OCI-LY3 (cell line): Measurements from ENCODE around the gene SLC4A1.

Source experiments
- H2AFZ ChIP-seq: fragments of 200-600, 300-600 bp; shearing (Covaris generic); 2 replicates; pipeline ENCODE4 v1.6.0; 2014; ENCODE audit warnings: antibody characterized with exemption, low read depth, low read length
- H3K27ac ChIP-seq: fragments of 200-600, 300-600 bp; sonication (generic); 2 replicates; pipeline ENCODE4 v1.5.1; 2014; ENCODE audit warnings: mild to moderate bottlenecking, low read length, moderate library complexity, mixed read lengths
- H3K27me3 ChIP-seq: fragments of 200-600, 300-600 bp; sonication (generic); 2 replicates; pipeline ENCODE4 v1.6.1; 2014; ENCODE audit warnings: low read depth, low read length, mixed read lengths
- H3K36me3 ChIP-seq: fragments of 200-600, 300-600 bp; sonication (generic); replicated peaks from 2 replicates; pipeline ENCODE3; 2014; ENCODE audit warnings: low read depth, low read length, mixed read lengths
- H3K4me1 ChIP-seq: fragments of 300-600, 200-600 bp; sonication (generic); 2 replicates; pipeline ENCODE4 v1.6.1; 2014; ENCODE audit warnings: low read length, mixed read lengths
- H3K4me2 ChIP-seq: fragments of 200-600, 300-600 bp; sonication (generic); 2 replicates; pipeline ENCODE4 v1.6.1; 2014; ENCODE audit warnings: low read length, mixed read lengths
- H3K4me3 ChIP-seq: fragments of 300-600, 200-600 bp; sonication (generic); 2 replicates; pipeline ENCODE4 v1.5.1; 2014; ENCODE audit warnings: antibody characterized with exemption, mild to moderate bottlenecking, low read length, moderate library complexity
- H3K79me2 ChIP-seq: fragments of 300-600, 200-600 bp; shearing (Covaris generic); 2 replicates; pipeline ENCODE4 v1.6.1; 2014; ENCODE audit warnings: mild to moderate bottlenecking, low read length, mixed read lengths
- H3K9ac ChIP-seq: fragments of 300-600, 200-600 bp; shearing (Covaris generic); 2 replicates; pipeline ENCODE4 v1.6.0; 2014; ENCODE audit warnings: mild to moderate bottlenecking, low read length, moderate library complexity
- H3K9me3 ChIP-seq: fragments of 200-600, 300-600 bp; shearing (Covaris generic); 2 replicates; pipeline ENCODE4 v1.6.1; 2014; ENCODE audit warnings: low read length, mixed read lengths; ENCODE audit not compliant: insufficient read depth
- H4K20me1 ChIP-seq: fragments of 200-600, 300-600 bp; sonication (generic); 2 replicates; pipeline ENCODE4 v1.6.1; 2016; ENCODE audit warnings: low read length, mixed read lengths; ENCODE audit not compliant: insufficient read depth
- EZH2phosphoT487 ChIP-seq: fragments of 200-600 bp; shearing (Covaris generic); IDR thresholded peaks from 2 replicates; pipeline ENCODE4 v1.6.1; 2018; ENCODE audit warnings: antibody characterized with exemption, mixed run types, low read depth
- TF ChIP-seq, protein P1 (sequence below): fragments of 200-600, 300-600 bp; sonication (generic); IDR thresholded peaks from 2 replicates; pipeline ENCODE4 v1.5.1; 2014; ENCODE audit warnings: antibody characterized with exemption, low read length, low read depth

Gene SLC4A1

GRCh38 chr17:44297975-44298374, 30.0 kb upstream of the SLC4A1 start:
- Histone ChIP-seq H3K4me1 (no peaks in the 10 kb centered on the region), H3K79me2 (no peaks in the 10 kb centered on the region), H3K9me3 (no peaks in the 10 kb centered on the region), H3K4me2 (no peak overlapping the region), H3K27me3 (0 out of 2 replicates have a peak, but pooled peaks cover 7% of the 10 kb centered on the region), H3K27ac (no peak overlapping the region), H2AFZ (no peak overlapping the region), H3K36me3 (no peaks in the 10 kb centered on the region), H3K4me3 (no peak overlapping the region), H4K20me1 (no peaks in the 10 kb centered on the region), H3K9ac (no peak overlapping the region)
- no peak for TF ChIP-seq EZH2phosphoT487
- TF ChIP-seq, protein P1, sequence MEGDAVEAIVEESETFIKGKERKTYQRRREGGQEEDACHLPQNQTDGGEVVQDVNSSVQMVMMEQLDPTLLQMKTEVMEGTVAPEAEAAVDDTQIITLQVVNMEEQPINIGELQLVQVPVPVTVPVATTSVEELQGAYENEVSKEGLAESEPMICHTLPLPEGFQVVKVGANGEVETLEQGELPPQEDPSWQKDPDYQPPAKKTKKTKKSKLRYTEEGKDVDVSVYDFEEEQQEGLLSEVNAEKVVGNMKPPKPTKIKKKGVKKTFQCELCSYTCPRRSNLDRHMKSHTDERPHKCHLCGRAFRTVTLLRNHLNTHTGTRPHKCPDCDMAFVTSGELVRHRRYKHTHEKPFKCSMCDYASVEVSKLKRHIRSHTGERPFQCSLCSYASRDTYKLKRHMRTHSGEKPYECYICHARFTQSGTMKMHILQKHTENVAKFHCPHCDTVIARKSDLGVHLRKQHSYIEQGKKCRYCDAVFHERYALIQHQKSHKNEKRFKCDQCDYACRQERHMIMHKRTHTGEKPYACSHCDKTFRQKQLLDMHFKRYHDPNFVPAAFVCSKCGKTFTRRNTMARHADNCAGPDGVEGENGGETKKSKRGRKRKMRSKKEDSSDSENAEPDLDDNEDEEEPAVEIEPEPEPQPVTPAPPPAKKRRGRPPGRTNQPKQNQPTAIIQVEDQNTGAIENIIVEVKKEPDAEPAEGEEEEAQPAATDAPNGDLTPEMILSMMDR: no peak

- no peak overlapping the region for H3K4me2 ChIP-seq
Observed at GRCh38 chr17:44293509-44294226, 25.7 kb upstream of the SLC4A1 start.

GRCh38 chr17:44287651-44288050, 19.7 kb upstream of the SLC4A1 start:
- peaks cover 6% of the 10 kb centered on the region; the same call in 1 of the 2 replicates for H3K4me1 ChIP-seq
- H2AFZ ChIP-seq: no peak overlapping the region
- no peaks in the 10 kb centered on the region for H3K27me3 ChIP-seq
- H3K79me2 ChIP-seq: no peaks in the 10 kb centered on the region
- H4K20me1 ChIP-seq: no peaks in the 10 kb centered on the region
- H3K4me3 ChIP-seq: no peak overlapping the region
- H3K4me2 ChIP-seq: no peak overlapping the region
- TF ChIP-seq, protein P1: no peak
- TF ChIP-seq EZH2phosphoT487: no peak
- H3K27ac ChIP-seq: no peak overlapping the region
- H3K9me3 ChIP-seq: no peaks in the 10 kb centered on the region
- H3K9ac ChIP-seq: no peak overlapping the region
- no peaks in the 10 kb centered on the region for H3K36me3 ChIP-seq

More at GRCh38 chr17:44293509-44294226, 25.7 kb upstream of the SLC4A1 start:
- no peaks in the 10 kb centered on the region for H3K9me3 ChIP-seq
- TF ChIP-seq, protein P1: no peak
- no peak for TF ChIP-seq EZH2phosphoT487
- no peak overlapping the region for H3K27ac ChIP-seq
- no peak overlapping the region for H3K9ac ChIP-seq
- no peaks in the 10 kb centered on the region for H3K36me3 ChIP-seq
- H3K79me2 ChIP-seq: no peaks in the 10 kb centered on the region
- H3K4me1 ChIP-seq: peaks cover 1% of the 10 kb centered on the region; the same call in 1 of the 2 replicates
- no peaks in the 10 kb centered on the region for H4K20me1 ChIP-seq
- no peaks in the 10 kb centered on the region for H3K27me3 ChIP-seq
- no peak overlapping the region for H2AFZ ChIP-seq
- H3K4me3 ChIP-seq: no peak overlapping the region

- TF ChIP-seq, protein P1: no peak
- no peak for TF ChIP-seq EZH2phosphoT487
- no peaks in the 10 kb centered on the region for H4K20me1 ChIP-seq
- no peaks in the 10 kb centered on the region for H3K36me3 ChIP-seq
- H3K9me3 ChIP-seq: no peaks in the 10 kb centered on the region
- no peak overlapping the region for H3K27ac ChIP-seq
- no peak overlapping the region for H3K9ac ChIP-seq
- no peaks in the 10 kb centered on the region for H3K27me3 ChIP-seq
- no peak overlapping the region for H2AFZ ChIP-seq
- peaks cover 11% of the 10 kb centered on the region; the same call in 1 of the 2 replicates for H3K4me1 ChIP-seq
- no peak overlapping the region for H3K4me3 ChIP-seq
- no peak overlapping the region for H3K4me2 ChIP-seq
- no peaks in the 10 kb centered on the region for H3K79me2 ChIP-seq
Observed at GRCh38 chr17:44284024-44284400, 16.1 kb upstream of the SLC4A1 start.
